IPS-11a (cell line): ENCODE measurements around the gene MOK.

Experiments used
- H3K4me3 ChIP-seq: one replicate; pipeline ENCODE4 v1.5.1; 2013; ENCODE audit warnings: low read depth, low read length, control low read depth

Gene MOK

GRCh38 chr14:102227184-102227964, 77.6 kb downstream of the MOK start:
- no peak overlapping the region for H3K4me3 ChIP-seq

GRCh38 chr14:102226356-102227125, 78.4 kb downstream of the MOK start:
- no peak overlapping the region for H3K4me3 ChIP-seq

GRCh38 chr14:102225936-102226335, 79.0 kb downstream of the MOK start:
- no peak overlapping the region for H3K4me3 ChIP-seq

GRCh38 chr14:102225386-102225785, 79.6 kb downstream of the MOK start:
- no peak overlapping the region for H3K4me3 ChIP-seq

DNA sequence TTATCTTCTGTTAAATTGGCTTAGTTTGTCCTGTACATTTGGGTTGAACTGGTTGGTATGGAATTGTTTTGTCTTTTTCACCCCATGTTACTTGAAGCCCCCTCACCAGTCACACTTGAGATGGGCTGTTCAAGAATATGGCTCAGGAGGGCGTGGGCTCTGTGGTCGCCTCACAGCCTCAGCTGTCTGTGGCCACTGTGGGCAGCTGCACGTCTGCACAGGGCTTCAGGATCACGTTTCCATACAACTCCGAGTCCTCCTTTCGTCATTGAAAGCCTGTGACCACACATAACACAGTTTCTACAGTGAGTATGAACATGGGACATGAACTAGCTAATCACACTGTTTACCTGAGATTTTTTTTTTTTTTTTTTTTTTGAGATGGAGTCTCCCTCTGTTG, 81.3 kb downstream of the MOK start:
- H3K4me3 ChIP-seq: no peak overlapping the region

DNA sequence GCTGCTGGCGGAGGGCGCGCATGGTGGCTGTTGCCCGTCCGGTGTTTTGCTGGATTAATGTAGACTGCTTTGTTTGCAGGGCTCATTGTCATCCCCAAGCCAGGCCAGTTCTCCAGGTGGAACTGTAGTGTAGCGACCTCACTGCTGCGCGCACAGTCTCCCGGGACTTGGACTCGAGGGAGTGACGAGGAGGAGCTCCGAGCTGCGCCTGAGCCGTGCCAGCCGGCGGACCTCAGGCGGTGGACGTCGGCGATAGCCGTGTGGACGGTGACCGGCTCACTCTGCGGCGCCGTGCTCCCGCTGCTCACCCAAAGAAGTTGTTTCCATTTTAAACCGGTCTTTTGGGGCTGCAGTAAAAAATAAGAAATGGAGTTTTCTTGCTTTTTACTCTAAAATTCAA, 82.2 kb downstream of the MOK start:
- no peak overlapping the region for H3K4me3 ChIP-seq

GRCh38 chr14:102222009-102222575, 82.9 kb downstream of the MOK start:
- H3K4me3 ChIP-seq: no peak overlapping the region

DNA sequence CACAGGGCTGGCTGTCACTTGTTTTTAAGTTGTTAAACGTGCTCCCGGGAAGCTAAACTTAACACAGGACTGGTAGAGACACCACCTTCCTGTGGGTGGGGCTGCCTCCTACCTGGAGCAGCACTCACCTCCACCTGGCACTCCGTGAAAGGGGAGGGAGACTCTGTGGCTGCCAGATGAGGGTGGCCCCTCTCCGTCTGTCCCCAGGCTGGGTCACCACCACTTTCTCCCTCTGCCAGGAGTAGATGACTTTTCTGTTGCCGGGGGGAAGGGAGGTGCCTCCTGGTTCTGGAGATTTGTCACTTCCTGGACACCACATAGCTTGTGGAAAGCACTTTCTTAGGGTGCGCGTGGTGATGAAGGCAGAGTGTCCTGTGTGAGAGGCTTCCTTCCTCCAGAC, 83.9 kb downstream of the MOK start:
- H3K4me3 ChIP-seq: no peak overlapping the region

- no peak overlapping the region for H3K4me3 ChIP-seq
Observed at GRCh38 chr14:102220031-102220430, 84.9 kb downstream of the MOK start.

GRCh38 chr14:102219316-102219715, 85.6 kb downstream of the MOK start:
- no peak overlapping the region for H3K4me3 ChIP-seq

DNA sequence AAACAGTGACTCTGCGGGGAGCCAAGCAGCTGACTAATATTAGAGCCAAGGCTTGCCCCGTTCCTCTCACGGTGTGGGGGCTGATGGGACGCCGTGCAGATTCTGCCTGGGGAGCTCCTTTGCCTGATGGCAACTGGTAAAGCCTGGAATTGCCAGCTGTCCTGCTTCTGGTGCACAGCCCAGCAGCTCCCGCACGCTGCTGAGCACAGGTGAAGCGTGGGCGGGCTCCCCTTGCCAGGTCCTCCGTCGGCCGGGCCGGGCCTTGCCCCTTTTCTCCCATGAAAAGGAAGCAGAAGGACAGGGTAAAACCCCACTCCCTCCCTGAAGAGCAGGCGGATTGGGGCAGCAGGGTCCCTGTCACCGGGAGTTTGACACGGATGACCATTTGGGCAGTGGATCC, 86.3 kb downstream of the MOK start:
- H3K4me3 ChIP-seq: no peak overlapping the region

DNA sequence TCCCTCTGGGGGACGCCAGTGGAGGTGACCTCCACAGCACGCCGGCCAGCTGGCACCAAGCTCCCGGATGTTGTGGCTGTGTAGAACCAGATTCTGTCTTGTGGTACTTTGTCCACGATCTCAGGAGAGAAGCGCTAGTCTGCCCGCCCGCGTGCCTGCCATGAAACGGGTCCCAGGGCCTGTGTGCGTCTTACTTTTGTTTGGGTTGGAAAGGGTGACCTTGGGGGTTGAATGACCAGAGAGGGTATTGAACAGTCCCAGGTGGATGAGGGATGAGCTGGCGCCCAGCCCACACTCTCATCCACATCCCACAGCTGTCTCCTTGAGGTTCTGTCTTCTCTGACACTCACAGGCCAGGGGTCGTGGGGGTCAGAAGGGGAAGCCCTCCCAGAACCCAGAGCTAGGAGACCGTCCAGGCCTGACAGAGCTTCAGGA, 87.0 kb downstream of the MOK start:
- no peak overlapping the region for H3K4me3 ChIP-seq

GRCh38 chr14:102217399-102217798, 87.6 kb downstream of the MOK start:
- no peak overlapping the region for H3K4me3 ChIP-seq

GRCh38 chr14:102215576-102216250, 89.3 kb downstream of the MOK start:
- no peak overlapping the region for H3K4me3 ChIP-seq

GRCh38 chr14:102215071-102215470, 89.9 kb downstream of the MOK start:
- H3K4me3 ChIP-seq: no peak overlapping the region

GRCh38 chr14:102213984-102214658, 90.8 kb downstream of the MOK start:
- no peak overlapping the region for H3K4me3 ChIP-seq

- H3K4me3 ChIP-seq: no peak overlapping the region
Observed at GRCh38 chr14:102213470-102213869, 91.5 kb downstream of the MOK start.

GRCh38 chr14:102212845-102213244, 92.1 kb downstream of the MOK start:
- no peak overlapping the region for H3K4me3 ChIP-seq

DNA sequence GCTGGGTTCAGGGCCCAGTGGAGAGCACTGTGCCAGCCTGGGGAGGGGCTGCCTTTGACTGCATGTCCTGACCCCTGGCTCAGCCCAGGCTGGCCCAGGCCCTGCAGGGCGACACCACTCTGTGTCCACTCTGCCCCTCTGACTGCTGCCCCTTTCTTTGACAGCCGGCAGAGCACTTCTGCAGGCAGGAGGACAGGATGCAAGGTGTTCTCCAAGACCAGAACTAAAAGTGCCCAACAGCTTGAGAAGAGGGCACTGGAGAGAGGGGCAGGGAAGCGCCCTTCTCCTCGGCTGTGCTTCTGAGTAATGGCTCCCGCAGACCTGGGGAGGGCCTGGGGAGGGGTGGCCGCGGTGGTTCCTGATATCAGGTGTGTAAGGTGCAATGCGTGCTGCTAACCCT, 92.6 kb downstream of the MOK start:
- H3K4me3 ChIP-seq: no peak overlapping the region

GRCh38 chr14:102211240-102211639, 93.7 kb downstream of the MOK start:
- H3K4me3 ChIP-seq: no peak overlapping the region
